ENCODE results near the gene ZNF879.

The ZNF879 gene

GRCh38 chr5:179008667-179009066 lies 14.9 kb upstream of the ZNF879 start:
- H3K27ac ChIP-seq (ENCODE audit: low read length): no peak overlapping the region
- no peaks in the 10 kb centered on the region for H3K36me3 ChIP-seq (ENCODE audit: control insufficient read depth in 2 of 2, insufficient read depth in 2 of 2, low read length in 2 of 2)
- no peak overlapping the region for H3K4me3 ChIP-seq (ENCODE audit: low read length in 2 of 2)
- no peaks in the 10 kb centered on the region for H3K27me3 ChIP-seq (ENCODE audit: control insufficient read depth in 1 of 2, insufficient read depth in 2 of 2, low read length in 2 of 2)
- H3K9ac ChIP-seq (ENCODE audit: low read length in 2 of 2): no peak overlapping the region
- peaks cover 0 to 3% of the 10 kb centered on the region in 2 donors for H3K9me3 ChIP-seq (ENCODE audit: control insufficient read depth in 2 of 2, low read length in 2 of 2)
- H3K4me1 ChIP-seq (ENCODE audit: control insufficient read depth, insufficient read depth, low read length): no peaks in the 10 kb centered on the region

- Histone ChIP-seq H3K9ac (ENCODE audit: low read length in 2 of 2) (no peak overlapping the region), H3K4me3 (ENCODE audit: low read length in 2 of 2) (peak overlapping the region in 1 of 2 donors; percentile 53), H3K36me3 (ENCODE audit: control insufficient read depth in 2 of 2, insufficient read depth in 2 of 2, low read length in 2 of 2) (peaks cover 46 to 52% of the 10 kb centered on the region in 2 donors)
Observed at GRCh38 chr5:179033004-179033580, 9.5 kb downstream of the ZNF879 start.

GRCh38 chr5:179044765-179045164 lies 21.2 kb downstream of the ZNF879 start:
- peaks cover 0 to 17% of the 10 kb centered on the region in 2 donors for H3K9me3 ChIP-seq (ENCODE audit: control insufficient read depth in 2 of 2, low read length in 2 of 2)
- no peak overlapping the region for H3K9ac ChIP-seq (ENCODE audit: low read length in 2 of 2)
- H3K36me3 ChIP-seq (ENCODE audit: control insufficient read depth in 2 of 2, insufficient read depth in 2 of 2, low read length in 2 of 2): no peaks in the 10 kb centered on the region
- H3K27ac ChIP-seq (ENCODE audit: low read length): no peak overlapping the region
- H3K27me3 ChIP-seq (ENCODE audit: control insufficient read depth in 1 of 2, insufficient read depth in 2 of 2, low read length in 2 of 2): no peaks in the 10 kb centered on the region
- H3K4me1 ChIP-seq (ENCODE audit: control insufficient read depth, insufficient read depth, low read length): no peaks in the 10 kb centered on the region
- no peak overlapping the region for H3K4me3 ChIP-seq (ENCODE audit: low read length in 2 of 2)

More at GRCh38 chr5:179033004-179033580, 9.5 kb downstream of the ZNF879 start:
- no peaks in the 10 kb centered on the region for H3K4me1 ChIP-seq (ENCODE audit: control insufficient read depth, insufficient read depth, low read length)
- H3K9me3 ChIP-seq (ENCODE audit: control insufficient read depth in 2 of 2, low read length in 2 of 2): peaks cover 57 to 75% of the 10 kb centered on the region in 2 donors
- no peak overlapping the region for H3K27ac ChIP-seq (ENCODE audit: low read length)
- H3K27me3 ChIP-seq (ENCODE audit: control insufficient read depth in 1 of 2, insufficient read depth in 2 of 2, low read length in 2 of 2): no peaks in the 10 kb centered on the region

- H3K9me3 ChIP-seq (ENCODE audit: control insufficient read depth in 2 of 2, low read length in 2 of 2): peaks cover 6% of the 10 kb centered on the region in 2 donors
- H3K36me3 ChIP-seq (ENCODE audit: control insufficient read depth in 2 of 2, insufficient read depth in 2 of 2, low read length in 2 of 2): no peaks in the 10 kb centered on the region
- no peak overlapping the region for H3K4me3 ChIP-seq (ENCODE audit: low read length in 2 of 2)
- H3K4me1 ChIP-seq (ENCODE audit: control insufficient read depth, insufficient read depth, low read length): no peaks in the 10 kb centered on the region
- no peaks in the 10 kb centered on the region for H3K27me3 ChIP-seq (ENCODE audit: control insufficient read depth in 1 of 2, insufficient read depth in 2 of 2, low read length in 2 of 2)
- H3K27ac ChIP-seq (ENCODE audit: low read length): no peak overlapping the region
- no peak overlapping the region for H3K9ac ChIP-seq (ENCODE audit: low read length in 2 of 2)
Observed at GRCh38 chr5:179051784-179052183, 28.2 kb downstream of the ZNF879 start.

GRCh38 chr5:179054036-179054785 lies 30.6 kb downstream of the ZNF879 start:
- H3K9me3 ChIP-seq (ENCODE audit: control insufficient read depth in 2 of 2, low read length in 2 of 2): peaks cover 0 to 6% of the 10 kb centered on the region in 2 donors
- H3K9ac ChIP-seq (ENCODE audit: low read length in 2 of 2): no peak overlapping the region
- no peaks in the 10 kb centered on the region for H3K27me3 ChIP-seq (ENCODE audit: control insufficient read depth in 1 of 2, insufficient read depth in 2 of 2, low read length in 2 of 2)
- no peaks in the 10 kb centered on the region for H3K4me1 ChIP-seq (ENCODE audit: control insufficient read depth, insufficient read depth, low read length)
- H3K27ac ChIP-seq (ENCODE audit: low read length): no peak overlapping the region
- H3K4me3 ChIP-seq (ENCODE audit: low read length in 2 of 2): no peak overlapping the region
- no peaks in the 10 kb centered on the region for H3K36me3 ChIP-seq (ENCODE audit: control insufficient read depth in 2 of 2, insufficient read depth in 2 of 2, low read length in 2 of 2)

GRCh38 chr5:179054876-179055275 lies 31.3 kb downstream of the ZNF879 start:
- Histone ChIP-seq H3K4me1 (ENCODE audit: control insufficient read depth, insufficient read depth, low read length) (peaks cover 2% of the 10 kb centered on the region), H3K4me3 (ENCODE audit: low read length in 2 of 2) (no peak overlapping the region), H3K27me3 (ENCODE audit: control insufficient read depth in 1 of 2, insufficient read depth in 2 of 2, low read length in 2 of 2) (no peaks in the 10 kb centered on the region), H3K36me3 (ENCODE audit: control insufficient read depth in 2 of 2, insufficient read depth in 2 of 2, low read length in 2 of 2) (no peaks in the 10 kb centered on the region), H3K9me3 (ENCODE audit: control insufficient read depth in 2 of 2, low read length in 2 of 2) (peaks cover 0 to 6% of the 10 kb centered on the region in 2 donors), H3K27ac (ENCODE audit: low read length) (no peak overlapping the region), H3K9ac (ENCODE audit: low read length in 2 of 2) (no peak overlapping the region)

GRCh38 chr5:179055436-179055835 lies 31.8 kb downstream of the ZNF879 start:
- H3K9me3 ChIP-seq (ENCODE audit: control insufficient read depth in 2 of 2, low read length in 2 of 2): peaks cover 0 to 3% of the 10 kb centered on the region in 2 donors
- no peaks in the 10 kb centered on the region for H3K36me3 ChIP-seq (ENCODE audit: control insufficient read depth in 2 of 2, insufficient read depth in 2 of 2, low read length in 2 of 2)
- no peak overlapping the region for H3K4me3 ChIP-seq (ENCODE audit: low read length in 2 of 2)
- peaks cover 5% of the 10 kb centered on the region for H3K4me1 ChIP-seq (ENCODE audit: control insufficient read depth, insufficient read depth, low read length)
- H3K27me3 ChIP-seq (ENCODE audit: control insufficient read depth in 1 of 2, insufficient read depth in 2 of 2, low read length in 2 of 2): no peaks in the 10 kb centered on the region
- H3K27ac ChIP-seq (ENCODE audit: low read length): no peak overlapping the region
- no peak overlapping the region for H3K9ac ChIP-seq (ENCODE audit: low read length in 2 of 2)

GRCh38 chr5:179055841-179056240 lies 32.2 kb downstream of the ZNF879 start:
- H3K36me3 ChIP-seq (ENCODE audit: control insufficient read depth in 2 of 2, insufficient read depth in 2 of 2, low read length in 2 of 2): no peaks in the 10 kb centered on the region
- H3K27me3 ChIP-seq (ENCODE audit: control insufficient read depth in 1 of 2, insufficient read depth in 2 of 2, low read length in 2 of 2): no peaks in the 10 kb centered on the region
- H3K27ac ChIP-seq (ENCODE audit: low read length): no peak overlapping the region
- no peaks in the 10 kb centered on the region for H3K9me3 ChIP-seq (ENCODE audit: control insufficient read depth in 2 of 2, low read length in 2 of 2)
- no peak overlapping the region for H3K4me3 ChIP-seq (ENCODE audit: low read length in 2 of 2)
- no peak overlapping the region for H3K9ac ChIP-seq (ENCODE audit: low read length in 2 of 2)
- H3K4me1 ChIP-seq (ENCODE audit: control insufficient read depth, insufficient read depth, low read length): peaks cover 7% of the 10 kb centered on the region

- peak within 1 kb of the TSS; percentile 86 to 90 for H3K4me3 ChIP-seq (ENCODE audit: low read length in 2 of 2)
- peaks cover 17% of the 10 kb centered on the region for H3K4me1 ChIP-seq (ENCODE audit: control insufficient read depth, insufficient read depth, low read length)
- H3K27ac ChIP-seq (ENCODE audit: low read length): peak within 1 kb of the TSS; percentile 62
- peak within 1 kb of the TSS; percentile 86 to 90 for H3K9ac ChIP-seq (ENCODE audit: low read length in 2 of 2)
- no peaks in the 10 kb centered on the region for H3K9me3 ChIP-seq (ENCODE audit: control insufficient read depth in 2 of 2, low read length in 2 of 2)
- no peaks in the 10 kb centered on the region for H3K27me3 ChIP-seq (ENCODE audit: control insufficient read depth in 1 of 2, insufficient read depth in 2 of 2, low read length in 2 of 2)
- peaks cover 0 to 13% of the 10 kb centered on the region in 2 donors for H3K36me3 ChIP-seq (ENCODE audit: control insufficient read depth in 2 of 2, insufficient read depth in 2 of 2, low read length in 2 of 2)
Observed at GRCh38 chr5:179060116-179061008, 36.8 kb downstream of the ZNF879 start, which contains the start of gene ZNF354C. Gene ZNF354C, plus strand, starts transcription at chr5:179060373. Its CDS starts 1,696 bp downstream, at chr5:179062069.

GRCh38 chr5:179061025-179061424 lies 37.4 kb downstream of the ZNF879 start:
- Histone ChIP-seq H3K27me3 (ENCODE audit: control insufficient read depth in 1 of 2, insufficient read depth in 2 of 2, low read length in 2 of 2) (no peaks in the 10 kb centered on the region), H3K27ac (ENCODE audit: low read length) (no peak overlapping the region), H3K4me3 (ENCODE audit: low read length in 2 of 2) (peak overlapping the region; percentile 86 to 90), H3K36me3 (ENCODE audit: control insufficient read depth in 2 of 2, insufficient read depth in 2 of 2, low read length in 2 of 2) (peaks cover 5 to 18% of the 10 kb centered on the region in 2 donors), H3K4me1 (ENCODE audit: control insufficient read depth, insufficient read depth, low read length) (peaks cover 17% of the 10 kb centered on the region), H3K9ac (ENCODE audit: low read length in 2 of 2) (peak overlapping the region; percentile 86 to 90), H3K9me3 (ENCODE audit: control insufficient read depth in 2 of 2, low read length in 2 of 2) (no peaks in the 10 kb centered on the region)

All from stomach smooth muscle (tissue), 2 donors.